Astrocyte (in vitro differentiated cells and primary cell): Measurements from ENCODE around the gene RFX8. TPM values are rescaled to one million over a fixed set of nuclear protein-coding genes. Genes with fewer than 3 reads are reported as not detected.

Source experiments
- DNase-seq: peaks from one replicate; pipeline ENCODE4 v3.0.0-alpha.2; 2010; ENCODE audit warnings: low read depth
- FAIRE-seq: peaks from 2 replicates; lab custom pipeline; 2011; peaks lifted over from hg19 to GRCh38; lab: Jason Lieb, UNC
- H2AFZ ChIP-seq: 2 replicates; pipeline ENCODE4 v1.6.0; 2012; ENCODE audit warnings: low read depth, low read length, inconsistent platforms
- H3K27ac ChIP-seq: 2 replicates; pipeline ENCODE4 v1.5.1; 2011; ENCODE audit warnings: low read depth, low read length, inconsistent platforms
- H3K27me3 ChIP-seq: 2 replicates; pipeline ENCODE4 v1.6.0; 2011; ENCODE audit warnings: low read length, inconsistent platforms; ENCODE audit not compliant: insufficient read depth
- H3K36me3 ChIP-seq: 2 replicates; pipeline ENCODE4 v1.5.1; 2011; ENCODE audit warnings: low read length, inconsistent platforms; ENCODE audit not compliant: insufficient read depth
- H3K4me1 ChIP-seq: 2 replicates; pipeline ENCODE4 v1.5.1; 2011; ENCODE audit warnings: low read length, inconsistent platforms; ENCODE audit not compliant: insufficient read depth
- H3K4me2 ChIP-seq: 2 replicates; pipeline ENCODE4 v1.6.0; 2012; ENCODE audit warnings: low read length, inconsistent platforms
- H3K4me3 ChIP-seq: 2 replicates; pipeline ENCODE4 v1.5.1; 2011; ENCODE audit warnings: low read depth, mild to moderate bottlenecking, low read length, inconsistent platforms; ENCODE audit not compliant: insufficient read depth
- H3K79me2 ChIP-seq: 2 replicates; pipeline ENCODE4 v1.6.0; 2012; ENCODE audit warnings: mild to moderate bottlenecking, low read length, inconsistent platforms; ENCODE audit not compliant: insufficient read depth
- H3K9ac ChIP-seq: 2 replicates; pipeline ENCODE4 v1.6.0; 2012; ENCODE audit warnings: mild to moderate bottlenecking, low read length, inconsistent platforms
- H3K9me3 ChIP-seq: 2 replicates; pipeline ENCODE4 v1.5.1; 2012; ENCODE audit warnings: low read depth, mild to moderate bottlenecking, low read length, inconsistent platforms; ENCODE audit not compliant: insufficient read depth
- H4K20me1 ChIP-seq: 2 replicates; pipeline ENCODE4 v1.6.0; 2012; ENCODE audit warnings: low read length, inconsistent platforms; ENCODE audit not compliant: insufficient read depth
- H3K27ac Mint-ChIP-seq: one replicate; pipeline ENCODE4 v1.8.0; 2021; ENCODE audit warnings: mild to moderate bottlenecking, mixed read lengths; ENCODE audit not compliant: unreplicated experiment
- H3K27me3 Mint-ChIP-seq: one replicate; pipeline ENCODE4 v1.8.0; 2021; ENCODE audit warnings: low read depth, mixed read lengths; ENCODE audit not compliant: unreplicated experiment
- H3K36me3 Mint-ChIP-seq: one replicate; pipeline ENCODE4 v1.8.0; 2021; ENCODE audit warnings: low read depth, mixed read lengths; ENCODE audit not compliant: unreplicated experiment
- H3K4me1 Mint-ChIP-seq: one replicate; pipeline ENCODE4 v1.8.0; 2021; ENCODE audit warnings: low read depth, mixed read lengths; ENCODE audit not compliant: unreplicated experiment
- H3K4me3 Mint-ChIP-seq: one replicate; pipeline ENCODE4 v1.8.0; 2021; ENCODE audit warnings: mild to moderate bottlenecking, moderate library complexity, mixed read lengths; ENCODE audit not compliant: unreplicated experiment
- H3K9me3 Mint-ChIP-seq: one replicate; pipeline ENCODE4 v1.8.0; 2021; ENCODE audit warnings: mild to moderate bottlenecking, mixed read lengths; ENCODE audit not compliant: unreplicated experiment
- EZH2 ChIP-seq: IDR thresholded peaks from 2 replicates; pipeline ENCODE4 v1.6.1; 2012; ENCODE audit warnings: mild to moderate bottlenecking, low read length, inconsistent platforms; ENCODE audit not compliant: insufficient read depth
- total RNA-seq: library from RNA; stranded (reverse); gene quantifications from 2 replicates; pipeline ENCODE4 v1.2.1, GENCODE V29; 2021
- TF ChIP-seq, protein P1 (sequence below): IDR thresholded peaks from 2 replicates; pipeline ENCODE4 v1.5.1; 2011; ENCODE audit warnings: low read depth, mild to moderate bottlenecking, inconsistent platforms, low read length, moderate library complexity; ENCODE audit not compliant: insufficient read depth

RFX8 gene
- total RNA-seq, 1 donor from 2014 or later: not detected

DNA sequence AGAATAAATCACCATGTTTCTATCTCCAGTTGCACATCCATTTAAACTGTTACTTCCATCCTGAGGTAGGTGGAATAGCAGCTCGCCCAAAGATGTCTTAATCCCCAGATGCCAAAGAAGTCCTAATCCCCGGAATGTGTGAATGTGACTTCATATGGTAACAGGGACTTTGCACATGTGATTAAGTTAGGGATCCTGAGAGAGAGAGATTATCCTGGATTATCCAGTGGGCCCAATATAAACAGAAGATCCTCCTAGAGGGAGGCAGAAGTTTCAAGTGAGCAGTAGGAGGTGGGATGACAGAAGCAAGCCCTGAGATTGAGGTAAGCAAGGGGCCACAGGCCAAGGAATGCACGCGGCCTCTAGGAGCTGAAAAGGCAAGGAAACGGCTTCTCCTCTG is 107.4 kb downstream of the RFX8 start:
- H4K20me1 ChIP-seq: no peaks in the 10 kb centered on the region
- no peak overlapping the region for H3K4me2 ChIP-seq
- no peak overlapping the region for H3K4me3 ChIP-seq
- no peak overlapping the region for H3K27ac Mint-ChIP-seq
- FAIRE-seq (no peak), DNase-seq (no peak)
- H3K4me1 ChIP-seq: no peaks in the 10 kb centered on the region
- no peak overlapping the region for H3K9ac ChIP-seq
- no peak overlapping the region for H3K4me3 Mint-ChIP-seq
- H3K4me1 Mint-ChIP-seq: no peaks in the 10 kb centered on the region
- H3K9me3 ChIP-seq: no peaks in the 10 kb centered on the region
- no peak overlapping the region for H3K27ac ChIP-seq
- H3K27me3 ChIP-seq: peaks cover 13% of the 10 kb centered on the region
- TF ChIP-seq EZH2: no peak
- TF ChIP-seq, protein P1, sequence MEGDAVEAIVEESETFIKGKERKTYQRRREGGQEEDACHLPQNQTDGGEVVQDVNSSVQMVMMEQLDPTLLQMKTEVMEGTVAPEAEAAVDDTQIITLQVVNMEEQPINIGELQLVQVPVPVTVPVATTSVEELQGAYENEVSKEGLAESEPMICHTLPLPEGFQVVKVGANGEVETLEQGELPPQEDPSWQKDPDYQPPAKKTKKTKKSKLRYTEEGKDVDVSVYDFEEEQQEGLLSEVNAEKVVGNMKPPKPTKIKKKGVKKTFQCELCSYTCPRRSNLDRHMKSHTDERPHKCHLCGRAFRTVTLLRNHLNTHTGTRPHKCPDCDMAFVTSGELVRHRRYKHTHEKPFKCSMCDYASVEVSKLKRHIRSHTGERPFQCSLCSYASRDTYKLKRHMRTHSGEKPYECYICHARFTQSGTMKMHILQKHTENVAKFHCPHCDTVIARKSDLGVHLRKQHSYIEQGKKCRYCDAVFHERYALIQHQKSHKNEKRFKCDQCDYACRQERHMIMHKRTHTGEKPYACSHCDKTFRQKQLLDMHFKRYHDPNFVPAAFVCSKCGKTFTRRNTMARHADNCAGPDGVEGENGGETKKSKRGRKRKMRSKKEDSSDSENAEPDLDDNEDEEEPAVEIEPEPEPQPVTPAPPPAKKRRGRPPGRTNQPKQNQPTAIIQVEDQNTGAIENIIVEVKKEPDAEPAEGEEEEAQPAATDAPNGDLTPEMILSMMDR: no peak
- H3K79me2 ChIP-seq: no peaks in the 10 kb centered on the region
- no peak overlapping the region for H2AFZ ChIP-seq
- H3K36me3 ChIP-seq: no peaks in the 10 kb centered on the region
- H3K27me3 Mint-ChIP-seq: peaks cover 30% of the 10 kb centered on the region
- peaks cover 2% of the 10 kb centered on the region for H3K36me3 Mint-ChIP-seq
- peaks cover 3% of the 10 kb centered on the region for H3K9me3 Mint-ChIP-seq

DNA sequence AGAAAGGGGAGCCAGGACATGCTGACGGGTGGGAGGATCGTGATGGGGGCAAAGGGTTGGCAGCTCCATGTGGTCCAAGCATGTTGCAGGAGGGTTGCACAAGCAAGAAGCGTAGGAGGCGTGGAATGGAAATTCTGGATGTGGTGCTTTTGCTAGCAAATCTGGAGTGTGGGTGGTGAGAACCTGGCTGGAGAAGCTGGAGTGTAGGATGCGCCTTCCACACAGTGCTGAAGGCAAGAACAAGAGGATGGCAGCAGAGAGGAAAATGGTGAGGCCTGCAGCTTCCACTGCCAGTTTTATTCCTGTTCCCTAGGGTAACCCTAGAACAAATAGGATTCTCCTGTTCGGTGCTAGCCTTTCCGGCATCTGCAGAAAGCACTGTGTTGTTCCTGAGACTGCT is 110.0 kb downstream of the RFX8 start:
- H3K36me3 ChIP-seq: no peaks in the 10 kb centered on the region
- Mint-ChIP-seq H3K36me3 (peaks cover 2% of the 10 kb centered on the region), H3K4me1 (no peaks in the 10 kb centered on the region), H3K4me3 (no peak overlapping the region), H3K27me3 (peaks cover 30% of the 10 kb centered on the region), H3K27ac (no peak overlapping the region), H3K9me3 (no peaks in the 10 kb centered on the region)
- H4K20me1 ChIP-seq: no peaks in the 10 kb centered on the region
- no peak for DNase-seq
- H3K79me2 ChIP-seq: no peaks in the 10 kb centered on the region
- no peak overlapping the region for H3K4me3 ChIP-seq
- no peak overlapping the region for H3K9ac ChIP-seq
- peaks cover 15% of the 10 kb centered on the region for H3K27me3 ChIP-seq
- H3K9me3 ChIP-seq: no peaks in the 10 kb centered on the region
- FAIRE-seq: no peak
- no peak overlapping the region for H3K27ac ChIP-seq
- no peak overlapping the region for H2AFZ ChIP-seq
- H3K4me2 ChIP-seq: no peak overlapping the region
- no peaks in the 10 kb centered on the region for H3K4me1 ChIP-seq
- TF ChIP-seq, protein P1: no peak
- TF ChIP-seq EZH2: no peak

DNA sequence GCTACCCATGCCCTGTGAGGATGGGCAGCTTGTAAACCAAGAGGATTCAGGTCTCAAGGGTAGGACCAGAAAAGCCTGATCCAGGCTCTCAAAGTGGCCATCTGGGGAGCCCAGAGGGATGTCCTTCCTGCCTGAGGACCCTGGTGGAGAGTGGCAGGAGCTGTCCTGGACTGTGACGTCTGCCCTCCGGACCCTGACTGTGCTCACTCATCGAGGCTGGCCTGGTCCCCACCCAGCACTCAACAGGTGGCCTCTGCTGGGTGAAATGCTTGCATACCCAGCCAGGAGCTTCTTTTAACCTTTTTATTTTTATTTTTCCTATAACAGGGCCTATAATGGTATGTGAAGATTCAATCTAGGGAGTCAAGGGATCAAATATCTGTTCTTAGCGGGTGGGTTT is 112.1 kb downstream of the RFX8 start:
- Mint-ChIP-seq H3K27me3 (peaks cover 23% of the 10 kb centered on the region), H3K36me3 (peaks cover 2% of the 10 kb centered on the region), H3K4me1 (no peaks in the 10 kb centered on the region), H3K4me3 (no peak overlapping the region), H3K9me3 (no peaks in the 10 kb centered on the region), H3K27ac (no peak overlapping the region)
- no peaks in the 10 kb centered on the region for H3K36me3 ChIP-seq
- no peaks in the 10 kb centered on the region for H4K20me1 ChIP-seq
- no peak for FAIRE-seq
- H3K79me2 ChIP-seq: no peaks in the 10 kb centered on the region
- H3K27me3 ChIP-seq: peaks cover 13% of the 10 kb centered on the region
- DNase-seq: no peak
- H3K9me3 ChIP-seq: no peaks in the 10 kb centered on the region
- no peak overlapping the region for H2AFZ ChIP-seq
- TF ChIP-seq EZH2: no peak
- TF ChIP-seq, protein P1: no peak
- no peak overlapping the region for H3K4me3 ChIP-seq
- no peak overlapping the region for H3K4me2 ChIP-seq
- no peak overlapping the region for H3K27ac ChIP-seq
- H3K9ac ChIP-seq: no peak overlapping the region
- no peaks in the 10 kb centered on the region for H3K4me1 ChIP-seq
